Measurements from ENCODE around the gene TRIO.

Gene TRIO

DNA sequence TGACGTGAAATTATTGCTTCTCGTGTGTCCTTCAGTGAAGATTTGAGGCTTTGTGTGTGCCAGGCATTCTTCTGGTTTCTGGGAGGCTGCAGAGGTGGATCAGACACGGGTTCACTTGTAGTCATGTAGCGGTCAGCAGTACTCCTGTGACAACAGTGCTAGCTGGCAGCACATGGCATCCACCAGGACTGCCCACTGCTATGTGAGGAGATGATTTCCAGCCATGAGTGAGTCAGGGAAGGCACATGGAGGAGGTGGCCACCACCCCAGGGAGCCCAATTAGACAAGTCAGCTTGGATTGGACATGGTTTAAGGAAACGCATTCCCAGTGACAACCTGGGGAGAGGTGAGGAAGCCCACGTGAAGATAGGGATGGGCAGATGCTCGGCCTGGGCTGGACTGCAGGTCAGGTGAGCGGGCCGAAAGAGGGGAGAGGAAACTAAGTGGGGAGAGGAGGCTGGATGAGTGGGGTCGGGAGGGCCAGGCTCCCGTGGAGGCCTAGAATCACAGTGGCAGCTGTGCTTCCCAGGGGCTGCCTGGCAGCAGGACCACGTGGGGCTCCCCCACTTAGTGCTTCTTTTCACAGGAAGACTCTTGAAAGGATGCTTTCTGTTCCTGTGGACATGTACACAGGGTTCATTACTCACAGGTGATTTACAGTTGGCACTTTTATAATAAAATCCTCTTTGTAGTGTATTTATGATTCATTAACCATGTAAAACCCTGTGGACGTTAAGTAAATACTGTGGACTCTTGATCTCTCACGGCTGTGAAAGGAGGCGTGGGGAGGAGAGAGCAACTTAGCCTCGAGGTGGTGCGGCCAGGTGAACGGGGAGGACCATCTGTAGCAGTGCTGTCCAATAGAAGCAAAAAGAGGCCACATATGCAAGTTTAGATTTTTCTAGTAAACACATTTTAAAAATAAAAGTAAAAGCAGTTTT is 358.5 kb downstream of the TRIO start:
- no peak for DNase-seq (ENCODE audit: low read depth)
- no peak for TF ChIP-seq CTCF (conservative IDR thresholded peaks at IDR 0.05; ENCODE audit: low read length)

DNA sequence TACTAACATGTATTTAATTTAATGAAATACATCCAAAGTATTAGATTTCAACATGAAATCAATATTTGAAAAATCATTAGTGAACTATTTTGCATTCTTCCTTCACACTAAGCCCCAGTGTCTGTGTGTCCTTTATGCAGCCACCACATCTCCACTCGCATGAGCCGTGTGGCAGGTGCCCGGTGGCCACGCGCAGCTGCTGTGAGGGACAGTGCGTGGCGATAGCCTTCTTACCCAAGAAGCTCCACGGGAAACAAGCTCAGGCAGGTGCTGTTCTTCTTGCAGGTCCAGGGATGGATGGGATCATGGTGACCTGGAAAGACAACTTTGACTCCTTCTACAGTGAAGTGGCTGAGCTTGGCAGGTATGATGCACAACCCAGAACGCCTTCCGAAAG is 359.1 kb downstream of the TRIO start:
- no peak for TF ChIP-seq CTCF (conservative IDR thresholded peaks at IDR 0.05; ENCODE audit: low read length)
- H3K4me3 ChIP-seq (ENCODE audit: low read length): no peak overlapping the region
- no peak for DNase-seq (ENCODE audit: low read depth)

More for the DNA sequence above, 358.5 kb downstream of the TRIO start:
- no peak overlapping the region for H3K4me3 ChIP-seq (ENCODE audit: low read length)

- DNase-seq (ENCODE audit: low read depth): no peak
- H3K4me3 ChIP-seq (ENCODE audit: low read length): no peak overlapping the region
- no peak for TF ChIP-seq CTCF (conservative IDR thresholded peaks at IDR 0.05; ENCODE audit: low read length)
Observed at GRCh38 chr5:14503017-14503680, 360.0 kb downstream of the TRIO start.

GRCh38 chr5:14503681-14504331 is 360.7 kb downstream of the TRIO start:
- no peak for DNase-seq (ENCODE audit: low read depth)
- no peak overlapping the region for H3K4me3 ChIP-seq (ENCODE audit: low read length)
- no peak for TF ChIP-seq CTCF (conservative IDR thresholded peaks at IDR 0.05; ENCODE audit: low read length)

- no peak for DNase-seq (ENCODE audit: low read depth)
- no peak overlapping the region for H3K4me3 ChIP-seq (ENCODE audit: low read length)
- no peak for TF ChIP-seq CTCF (conservative IDR thresholded peaks at IDR 0.05; ENCODE audit: low read length)
Observed at GRCh38 chr5:14504332-14504727, 361.2 kb downstream of the TRIO start.

DNA sequence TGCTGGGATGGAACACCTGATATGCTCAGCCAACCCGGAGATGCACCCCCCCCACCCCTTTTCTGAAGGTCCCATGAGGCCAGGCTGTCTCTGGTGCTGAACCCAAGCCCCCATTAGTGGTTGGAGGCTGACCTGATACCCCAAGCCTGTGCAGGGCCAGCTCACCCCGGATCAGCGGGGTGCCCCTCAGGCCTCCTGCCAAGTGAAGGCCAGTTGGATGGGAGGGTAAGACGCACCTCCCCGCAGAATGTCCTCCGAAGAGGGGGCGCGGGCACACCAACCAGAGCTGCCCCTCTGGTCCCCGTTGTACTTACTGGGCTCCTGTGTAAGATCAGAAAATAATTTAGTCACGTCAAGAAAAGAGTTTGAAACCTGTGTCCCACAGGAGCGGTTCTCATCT is 361.7 kb downstream of the TRIO start:
- H3K4me3 ChIP-seq (ENCODE audit: low read length): no peak overlapping the region
- TF ChIP-seq CTCF (conservative IDR thresholded peaks at IDR 0.05; ENCODE audit: low read length): no peak
- no peak for DNase-seq (ENCODE audit: low read depth)
